HUES48 (cell line): ENCODE data around the gene SLC30A7.
"Not testable (repeated sequence)": the region's sequence is repeated elsewhere in the genome, so short reads cannot be mapped to it uniquely, and the experiment has no call there.

ENCODE experiments used
- H3K27ac ChIP-seq: one replicate; pipeline ENCODE4 v1.7.0; 2013; ENCODE audit warnings: low read depth, low read length, inconsistent platforms
- H3K27me3 ChIP-seq: 2 replicates; pipeline ENCODE4 v1.6.1; 2013; ENCODE audit warnings: mild to moderate bottlenecking, low read length; ENCODE audit not compliant: control insufficient read depth, insufficient read depth
- H3K36me3 ChIP-seq: 2 replicates; pipeline ENCODE4 v1.6.1; 2013; ENCODE audit warnings: low read length; ENCODE audit not compliant: control insufficient read depth, insufficient read depth
- H3K4me1 ChIP-seq: 2 replicates; pipeline ENCODE4 v1.6.1; 2013; ENCODE audit warnings: mild to moderate bottlenecking, low read length; ENCODE audit not compliant: control insufficient read depth, insufficient read depth
- H3K4me3 ChIP-seq: 2 replicates; pipeline ENCODE4 v1.5.1; 2013; ENCODE audit warnings: mild to moderate bottlenecking, low read depth, low read length
- H3K9ac ChIP-seq: 2 replicates; pipeline ENCODE4 v1.6.1; 2013; ENCODE audit warnings: mild to moderate bottlenecking, low read depth, low read length, moderate library complexity
- H3K9me3 ChIP-seq: 2 replicates; pipeline ENCODE4 v1.6.1; 2013; ENCODE audit warnings: low read length; ENCODE audit not compliant: control insufficient read depth, insufficient read depth

The SLC30A7 gene

DNA sequence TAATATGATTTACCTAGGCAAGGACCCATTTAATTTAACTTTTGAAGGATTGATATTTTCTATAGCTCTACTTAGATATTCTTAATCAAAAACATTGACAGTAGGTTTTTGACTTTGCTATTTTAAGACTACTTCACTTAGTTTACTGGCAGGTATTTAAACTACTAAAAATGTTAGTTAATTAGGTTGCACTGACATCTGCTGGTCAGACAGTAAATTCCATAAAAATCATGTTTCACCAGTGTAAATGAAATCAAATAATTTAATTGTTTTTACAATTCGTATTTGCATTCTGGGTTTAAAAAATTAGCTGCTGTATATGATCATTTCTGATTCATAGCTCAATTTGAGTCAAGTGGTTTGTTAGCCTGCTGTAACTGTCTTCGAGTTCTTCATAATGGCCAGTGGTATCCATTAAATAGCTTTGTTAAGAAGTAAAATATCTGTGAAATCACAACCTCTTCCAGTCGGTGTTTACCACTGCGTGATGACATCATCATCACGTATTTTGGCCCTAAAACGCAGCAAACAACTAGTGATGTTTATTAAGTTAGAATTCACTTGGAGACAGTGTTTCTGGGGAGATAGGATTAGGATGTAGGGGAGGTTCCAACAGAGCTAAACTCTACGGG, 27.4 kb upstream of the SLC30A7 start:
- no peaks in the 10 kb centered on the region for H3K4me1 ChIP-seq
- no peaks in the 10 kb centered on the region for H3K9me3 ChIP-seq
- H3K4me3 ChIP-seq: no peak overlapping the region; the same call in 1 of the 2 replicates
- H3K9ac ChIP-seq: no peak overlapping the region
- H3K36me3 ChIP-seq: 0 out of 2 replicates have a peak, but pooled peaks cover 9% of the 10 kb centered on the region
- H3K27ac ChIP-seq: no peak overlapping the region
- H3K27me3 ChIP-seq: no peaks in the 10 kb centered on the region

DNA sequence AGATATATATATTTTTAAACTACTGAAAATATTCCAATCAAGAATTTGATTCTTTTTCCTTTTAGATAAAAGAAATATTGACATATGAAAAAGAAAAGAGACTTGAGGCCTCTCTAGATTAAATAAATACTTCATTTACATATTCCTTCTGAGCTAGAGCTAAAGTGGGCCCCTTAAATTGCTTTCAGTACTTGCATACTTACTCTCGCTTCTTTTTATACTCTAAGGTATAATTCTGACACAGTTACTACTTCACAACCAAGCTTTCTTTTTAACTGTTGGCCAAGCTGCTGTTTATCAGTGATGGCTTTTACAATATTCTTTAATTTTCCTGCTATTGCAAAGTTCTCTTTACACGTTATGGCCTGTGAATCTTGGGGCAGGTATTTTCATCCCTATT, 25.9 kb upstream of the SLC30A7 start:
- Histone ChIP-seq H3K27me3 (no peaks in the 10 kb centered on the region), H3K4me3 (no peak overlapping the region), H3K9ac (no peak overlapping the region), H3K27ac (no peak overlapping the region), H3K9me3 (no peaks in the 10 kb centered on the region), H3K4me1 (no peaks in the 10 kb centered on the region), H3K36me3 (peaks cover 23% of the 10 kb centered on the region)

DNA sequence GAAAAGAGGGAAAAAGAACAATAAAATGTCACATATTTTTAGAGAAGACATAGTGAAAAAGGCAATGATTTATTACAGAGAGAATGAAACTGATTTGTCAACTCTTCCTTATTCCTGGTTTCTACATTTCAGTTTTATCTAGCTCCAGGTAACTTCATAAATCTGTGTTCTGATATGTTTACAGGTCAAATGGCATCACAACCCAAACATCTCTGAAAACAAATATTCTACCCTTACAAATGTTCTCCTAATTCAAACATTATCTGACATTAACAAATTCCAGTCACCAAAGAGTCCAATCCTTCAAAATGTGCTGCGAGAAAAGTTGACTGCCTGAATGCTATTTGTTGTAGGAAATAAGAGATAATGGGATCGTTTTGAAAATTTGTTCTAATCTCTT, 21.5 kb upstream of the SLC30A7 start:
- Histone ChIP-seq H3K9ac (no peak overlapping the region), H3K36me3 (peaks cover 62% of the 10 kb centered on the region), H3K27ac (no peak overlapping the region), H3K4me3 (no peak overlapping the region), H3K4me1 (no peaks in the 10 kb centered on the region), H3K9me3 (no peaks in the 10 kb centered on the region), H3K27me3 (no peaks in the 10 kb centered on the region)

DNA sequence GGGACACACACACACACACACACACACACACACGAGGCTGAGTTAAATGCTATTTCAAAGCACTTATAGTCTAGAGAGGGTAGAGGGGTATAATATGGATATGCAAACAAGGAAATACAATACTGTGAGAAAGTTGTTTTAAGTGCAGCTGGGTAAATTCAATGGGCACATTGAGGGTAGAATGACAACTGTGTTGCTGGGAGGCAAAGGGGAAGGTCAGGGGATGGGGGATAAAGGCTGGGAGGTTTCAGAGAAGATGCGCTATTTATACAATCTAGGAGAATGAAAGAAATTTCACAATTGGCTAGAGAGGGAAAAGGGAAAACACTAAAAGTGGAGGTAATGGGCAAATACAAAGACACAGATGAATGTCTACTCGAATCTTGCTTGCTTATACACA, 20.7 kb upstream of the SLC30A7 start:
- Histone ChIP-seq H3K27ac (no peak overlapping the region), H3K36me3 (peaks cover 65% of the 10 kb centered on the region), H3K9me3 (no peaks in the 10 kb centered on the region), H3K4me1 (no peaks in the 10 kb centered on the region), H3K27me3 (no peaks in the 10 kb centered on the region), H3K9ac (no peak overlapping the region), H3K4me3 (no peak overlapping the region)

DNA sequence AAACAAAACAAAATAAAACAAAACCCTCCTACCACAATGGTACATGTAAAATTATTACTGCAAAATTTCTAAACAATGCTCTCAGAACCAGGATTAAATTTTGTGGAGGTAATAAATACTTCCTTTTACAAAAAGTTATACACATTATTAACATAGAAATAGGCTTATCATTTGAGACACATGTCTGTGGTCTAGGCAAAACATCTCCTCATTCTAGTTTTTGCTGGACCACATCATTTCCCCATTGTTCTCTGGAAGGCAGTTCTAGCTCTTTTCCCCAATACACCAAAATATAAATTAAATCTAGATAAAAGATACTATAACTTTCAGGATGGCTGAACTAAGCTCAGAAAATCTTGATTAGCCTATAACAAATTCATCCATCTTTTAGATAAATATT, 19.6 kb upstream of the SLC30A7 start:
- H3K9me3 ChIP-seq: no peaks in the 10 kb centered on the region
- H3K9ac ChIP-seq: no peak overlapping the region
- no peak overlapping the region for H3K27ac ChIP-seq
- no peaks in the 10 kb centered on the region for H3K27me3 ChIP-seq
- H3K36me3 ChIP-seq: peaks cover 65% of the 10 kb centered on the region
- no peaks in the 10 kb centered on the region for H3K4me1 ChIP-seq
- no peak overlapping the region for H3K4me3 ChIP-seq

DNA sequence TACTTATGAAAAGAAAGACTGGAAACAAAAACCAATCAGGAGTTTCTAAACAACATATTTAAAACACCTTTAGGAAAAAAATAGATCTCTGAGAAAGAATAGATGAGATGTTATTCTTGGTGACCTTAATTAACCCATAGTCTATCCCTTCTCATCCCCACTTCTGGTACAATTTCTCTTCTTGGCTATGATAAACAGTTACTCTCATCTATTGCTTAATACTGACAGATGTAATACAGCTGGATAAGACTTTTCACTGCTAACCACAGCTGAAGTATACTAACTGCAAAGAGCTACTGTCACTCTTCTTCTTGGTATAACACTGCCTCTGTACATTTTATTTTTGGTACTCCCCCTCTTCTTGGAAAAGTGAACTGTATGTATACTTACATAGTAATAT, 16.5 kb upstream of the SLC30A7 start:
- Histone ChIP-seq H3K9ac (no peak overlapping the region), H3K27me3 (no peaks in the 10 kb centered on the region), H3K4me3 (no peak overlapping the region), H3K4me1 (no peaks in the 10 kb centered on the region), H3K27ac (no peak overlapping the region), H3K36me3 (peaks cover 47% of the 10 kb centered on the region), H3K9me3 (no peaks in the 10 kb centered on the region)

DNA sequence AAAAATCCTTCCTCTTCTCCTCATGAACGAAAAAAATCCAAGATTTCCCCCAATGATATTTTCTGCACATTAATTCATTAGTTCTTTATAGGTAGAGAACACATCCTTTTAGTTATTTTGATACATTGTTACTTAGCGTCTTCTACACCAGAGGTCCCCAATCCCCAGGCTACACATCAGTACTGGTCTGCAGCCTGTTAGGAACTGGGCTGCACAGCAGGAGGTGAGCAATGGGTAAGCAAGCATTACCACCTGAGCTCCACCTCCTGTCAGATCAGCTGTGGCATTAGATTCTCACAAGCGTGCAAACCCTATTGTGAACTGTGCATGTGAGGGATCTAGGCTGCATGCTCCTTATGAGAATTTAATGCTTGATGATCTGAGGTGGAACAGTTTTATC, 14.2 kb upstream of the SLC30A7 start:
- Histone ChIP-seq H3K27me3 (no peaks in the 10 kb centered on the region), H3K4me1 (no peaks in the 10 kb centered on the region), H3K9ac (no peak overlapping the region), H3K4me3 (no peak overlapping the region), H3K36me3 (peaks cover 31% of the 10 kb centered on the region), H3K9me3 (no peaks in the 10 kb centered on the region), H3K27ac (no peak overlapping the region)

DNA sequence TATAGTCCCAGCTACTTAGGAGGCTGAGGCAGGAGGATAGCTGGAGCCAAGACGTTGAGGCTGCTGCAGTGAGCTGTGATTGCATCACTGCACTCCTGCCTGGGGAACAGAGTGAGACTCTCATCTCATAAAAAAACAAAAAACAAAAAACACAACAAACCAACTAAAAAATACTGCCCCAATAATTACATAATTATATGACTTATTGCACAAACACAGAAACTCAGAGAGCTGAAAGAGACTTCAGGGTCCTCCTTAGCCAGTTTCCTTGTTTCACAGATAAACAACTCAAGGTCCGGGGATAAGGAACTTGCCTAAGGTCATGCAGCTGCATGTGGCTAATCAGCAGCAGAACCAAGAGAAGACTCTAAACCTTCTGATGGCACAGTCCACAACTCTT, 13.2 kb upstream of the SLC30A7 start:
- Histone ChIP-seq H3K9ac (no peak overlapping the region), H3K27ac (no peak overlapping the region), H3K4me1 (no peaks in the 10 kb centered on the region), H3K4me3 (no peak overlapping the region), H3K27me3 (no peaks in the 10 kb centered on the region), H3K9me3 (no peaks in the 10 kb centered on the region), H3K36me3 (peaks cover 24% of the 10 kb centered on the region)

DNA sequence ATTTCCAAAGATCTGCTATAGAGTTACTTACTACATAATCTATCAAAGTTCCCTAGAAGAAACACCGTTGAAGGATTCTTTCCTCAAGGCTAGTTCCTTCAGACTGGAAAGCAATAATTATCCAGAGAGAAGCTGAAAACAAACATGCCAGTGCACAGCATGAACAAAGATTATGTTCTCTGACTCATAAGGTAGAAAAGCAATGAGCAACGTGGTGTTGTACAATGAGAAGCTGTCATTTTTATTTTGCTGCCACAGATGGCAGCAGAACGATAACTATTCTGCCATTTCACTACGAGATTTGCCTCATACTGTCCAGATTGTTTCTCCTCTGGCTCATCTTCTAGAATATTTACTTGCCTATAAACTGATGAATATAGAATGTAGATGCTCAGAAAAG, 11.9 kb upstream of the SLC30A7 start:
- Histone ChIP-seq H3K9ac (no peak overlapping the region), H3K27me3 (no peaks in the 10 kb centered on the region)

DNA sequence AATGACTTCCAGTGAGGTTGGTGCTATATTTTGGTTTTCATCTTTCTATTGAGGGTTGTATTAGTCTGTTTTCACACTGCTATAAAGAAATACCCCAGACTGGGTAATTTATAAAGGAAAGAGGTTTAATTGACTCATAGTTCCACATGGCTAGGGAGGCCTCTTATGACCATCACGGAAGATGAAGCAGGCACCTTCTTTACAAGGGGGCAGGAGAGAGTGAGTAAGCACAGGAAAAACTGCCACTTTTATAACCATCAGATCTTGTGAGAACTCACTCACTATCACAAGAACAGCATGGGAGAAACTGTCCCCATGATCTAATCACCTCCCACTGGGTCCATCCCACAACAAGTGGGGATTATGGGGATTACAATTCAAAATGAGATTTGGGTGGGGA, 6.9 kb upstream of the SLC30A7 start:
- H3K9me3 ChIP-seq: peaks cover 22% of the 10 kb centered on the region
- H3K4me1 ChIP-seq, H3K27me3 ChIP-seq, H3K27ac ChIP-seq, H3K4me3 ChIP-seq, H3K9ac ChIP-seq: not testable (repeated sequence)
- H3K36me3 ChIP-seq: peaks cover 39% of the 10 kb centered on the region

More for the DNA sequence above, 11.9 kb upstream of the SLC30A7 start:
- Histone ChIP-seq H3K27ac (no peak overlapping the region), H3K36me3 (peaks cover 24% of the 10 kb centered on the region), H3K9me3 (0 out of 2 replicates have a peak, but pooled peaks cover 3% of the 10 kb centered on the region), H3K4me3 (no peak overlapping the region), H3K4me1 (no peaks in the 10 kb centered on the region)

DNA sequence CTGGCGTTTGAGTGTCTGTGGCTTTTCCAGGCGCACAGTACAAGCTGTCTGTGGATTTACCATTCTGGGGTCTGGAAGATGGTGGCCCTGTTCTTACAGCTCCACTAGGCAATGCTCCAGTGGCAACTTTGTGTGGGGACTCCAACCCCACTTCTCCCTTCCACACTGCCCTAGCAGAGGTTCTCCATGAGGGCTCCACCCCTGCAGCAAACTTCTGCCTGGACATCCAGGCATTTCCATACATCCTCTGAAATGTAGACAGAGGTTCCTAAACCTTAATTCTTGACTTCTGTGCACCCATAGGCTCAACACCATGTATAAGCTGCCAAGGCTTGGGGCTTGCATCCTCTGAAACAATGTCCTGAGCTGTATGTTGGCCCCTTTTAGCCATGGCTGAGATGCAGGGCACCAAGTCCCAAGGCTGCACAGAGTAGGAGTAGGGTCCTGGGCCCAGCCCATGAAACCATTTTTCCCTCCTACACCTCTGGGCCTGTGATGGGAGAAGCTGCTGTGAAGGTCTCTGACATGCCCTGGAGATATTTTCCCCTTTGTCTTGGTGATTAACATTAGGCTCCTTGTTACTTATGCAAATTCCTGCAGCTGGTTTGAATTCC, 5.9 kb upstream of the SLC30A7 start:
- H3K4me3 ChIP-seq, H3K27me3 ChIP-seq, H3K9ac ChIP-seq, H3K4me1 ChIP-seq, H3K27ac ChIP-seq: not testable (repeated sequence)
- peaks cover 39% of the 10 kb centered on the region for H3K36me3 ChIP-seq
- peaks cover 22% of the 10 kb centered on the region for H3K9me3 ChIP-seq
